Osteoblast (primary cell): Measurements from ENCODE around the gene TNFAIP2. TPM values are rescaled to one million over a fixed set of nuclear protein-coding genes. Genes with fewer than 3 reads are reported as not detected.
A peak's percentile ranks its signal among the peaks of the same experiment; 100 is the strongest.

Source experiments
- DNase-seq: peaks from one replicate; pipeline ENCODE4 v3.0.0; 2011; ENCODE audit warnings: low spot score, mixed read lengths; ENCODE audit not compliant: insufficient read length; ENCODE audit errors: missing footprints
- H2AFZ ChIP-seq: 2 replicates; pipeline ENCODE4 v1.6.0; 2011; ENCODE audit warnings: mild to moderate bottlenecking, low read length
- H3K27ac ChIP-seq: 2 replicates; pipeline ENCODE4 v1.5.1; 2011; ENCODE audit warnings: mild to moderate bottlenecking, low read depth, low read length, moderate library complexity
- H3K27me3 ChIP-seq: 2 replicates; pipeline ENCODE4 v1.6.0; 2012; ENCODE audit warnings: mild to moderate bottlenecking, control low read depth, inconsistent platforms, low read length, moderate library complexity; ENCODE audit not compliant: insufficient read depth
- H3K36me3 ChIP-seq: 2 replicates; pipeline ENCODE4 v1.5.1; 2011; ENCODE audit warnings: mild to moderate bottlenecking, low read length, control low read depth, moderate library complexity; ENCODE audit not compliant: insufficient read depth
- H3K4me1 ChIP-seq: 2 replicates; pipeline ENCODE4 v1.5.1; 2011; ENCODE audit warnings: mild to moderate bottlenecking, low read length, control low read depth, moderate library complexity; ENCODE audit not compliant: insufficient read depth
- H3K4me2 ChIP-seq: 2 replicates; pipeline ENCODE4 v1.6.0; 2011; ENCODE audit warnings: mild to moderate bottlenecking, low read length; ENCODE audit not compliant: insufficient read depth
- H3K4me3 ChIP-seq: fragments of 200-600 bp; sonication (generic); 3 replicates; pipeline ENCODE4 v1.5.1; 2012; ENCODE audit warnings: mild to moderate bottlenecking, low read length, inconsistent platforms; ENCODE audit not compliant: insufficient read depth
- H3K79me2 ChIP-seq: 2 replicates; pipeline ENCODE4 v1.6.0; 2012; ENCODE audit warnings: mild to moderate bottlenecking, low read length, control low read depth, inconsistent platforms; ENCODE audit not compliant: insufficient read depth
- H3K9me3 ChIP-seq: 2 replicates; pipeline ENCODE4 v1.5.1; 2011; ENCODE audit warnings: low read depth, low read length, control low read depth
- H4K20me1 ChIP-seq: 2 replicates; pipeline ENCODE4 v1.6.0; 2012; ENCODE audit warnings: mild to moderate bottlenecking, low read length, control low read depth; ENCODE audit not compliant: insufficient read depth
- total RNA-seq: library from RNA; depleted of rRNA; stranded (reverse); fragments of >200 nt; gene quantifications from 2 replicates; pipeline ENCODE4 v1.2.3, GENCODE V29; 2012
- TF ChIP-seq, protein P1 (sequence below): IDR thresholded peaks from 2 replicates; pipeline ENCODE4 v1.5.1; 2011; ENCODE audit warnings: mild to moderate bottlenecking, low read depth, low read length, moderate library complexity; ENCODE audit errors: extremely low read depth

TNFAIP2 gene
- total RNA-seq, 1 donor, result 60.1 TPM

GRCh38 chr14:103124501-103125001 lies 1.3 kb downstream of the TNFAIP2 start:
- Histone ChIP-seq H3K27me3 (no peaks in the 10 kb centered on the region), H3K79me2 (peaks cover 25% of the 10 kb centered on the region), H3K4me2 (peak overlapping the region; percentile 84), H3K9me3 (no peaks in the 10 kb centered on the region), H3K4me1 (peaks cover 43% of the 10 kb centered on the region), H2AFZ (no peak overlapping the region), H3K27ac (no peak overlapping the region), H4K20me1 (peaks cover 41% of the 10 kb centered on the region), H3K36me3 (peaks cover 5% of the 10 kb centered on the region), H3K4me3 (peak overlapping the region; percentile 75)
- DNase-seq, result peak; percentile 86
- TF ChIP-seq, protein P1, sequence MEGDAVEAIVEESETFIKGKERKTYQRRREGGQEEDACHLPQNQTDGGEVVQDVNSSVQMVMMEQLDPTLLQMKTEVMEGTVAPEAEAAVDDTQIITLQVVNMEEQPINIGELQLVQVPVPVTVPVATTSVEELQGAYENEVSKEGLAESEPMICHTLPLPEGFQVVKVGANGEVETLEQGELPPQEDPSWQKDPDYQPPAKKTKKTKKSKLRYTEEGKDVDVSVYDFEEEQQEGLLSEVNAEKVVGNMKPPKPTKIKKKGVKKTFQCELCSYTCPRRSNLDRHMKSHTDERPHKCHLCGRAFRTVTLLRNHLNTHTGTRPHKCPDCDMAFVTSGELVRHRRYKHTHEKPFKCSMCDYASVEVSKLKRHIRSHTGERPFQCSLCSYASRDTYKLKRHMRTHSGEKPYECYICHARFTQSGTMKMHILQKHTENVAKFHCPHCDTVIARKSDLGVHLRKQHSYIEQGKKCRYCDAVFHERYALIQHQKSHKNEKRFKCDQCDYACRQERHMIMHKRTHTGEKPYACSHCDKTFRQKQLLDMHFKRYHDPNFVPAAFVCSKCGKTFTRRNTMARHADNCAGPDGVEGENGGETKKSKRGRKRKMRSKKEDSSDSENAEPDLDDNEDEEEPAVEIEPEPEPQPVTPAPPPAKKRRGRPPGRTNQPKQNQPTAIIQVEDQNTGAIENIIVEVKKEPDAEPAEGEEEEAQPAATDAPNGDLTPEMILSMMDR, result no peak

GRCh38 chr14:103125098-103126070 lies 2.1 kb downstream of the TNFAIP2 start:
- H3K36me3 ChIP-seq, result peaks cover 7% of the 10 kb centered on the region
- no peak overlapping the region for H3K27ac ChIP-seq
- TF ChIP-seq, protein P1, result no peak
- H3K27me3 ChIP-seq, result no peaks in the 10 kb centered on the region
- peak; percentile 92 for DNase-seq
- H3K4me2 ChIP-seq, result no peak overlapping the region
- H3K4me3 ChIP-seq, result no peak overlapping the region
- H2AFZ ChIP-seq, result no peak overlapping the region
- H4K20me1 ChIP-seq, result peaks cover 45% of the 10 kb centered on the region
- peaks cover 49% of the 10 kb centered on the region for H3K4me1 ChIP-seq
- peaks cover 25% of the 10 kb centered on the region for H3K79me2 ChIP-seq
- no peaks in the 10 kb centered on the region for H3K9me3 ChIP-seq

DNA sequence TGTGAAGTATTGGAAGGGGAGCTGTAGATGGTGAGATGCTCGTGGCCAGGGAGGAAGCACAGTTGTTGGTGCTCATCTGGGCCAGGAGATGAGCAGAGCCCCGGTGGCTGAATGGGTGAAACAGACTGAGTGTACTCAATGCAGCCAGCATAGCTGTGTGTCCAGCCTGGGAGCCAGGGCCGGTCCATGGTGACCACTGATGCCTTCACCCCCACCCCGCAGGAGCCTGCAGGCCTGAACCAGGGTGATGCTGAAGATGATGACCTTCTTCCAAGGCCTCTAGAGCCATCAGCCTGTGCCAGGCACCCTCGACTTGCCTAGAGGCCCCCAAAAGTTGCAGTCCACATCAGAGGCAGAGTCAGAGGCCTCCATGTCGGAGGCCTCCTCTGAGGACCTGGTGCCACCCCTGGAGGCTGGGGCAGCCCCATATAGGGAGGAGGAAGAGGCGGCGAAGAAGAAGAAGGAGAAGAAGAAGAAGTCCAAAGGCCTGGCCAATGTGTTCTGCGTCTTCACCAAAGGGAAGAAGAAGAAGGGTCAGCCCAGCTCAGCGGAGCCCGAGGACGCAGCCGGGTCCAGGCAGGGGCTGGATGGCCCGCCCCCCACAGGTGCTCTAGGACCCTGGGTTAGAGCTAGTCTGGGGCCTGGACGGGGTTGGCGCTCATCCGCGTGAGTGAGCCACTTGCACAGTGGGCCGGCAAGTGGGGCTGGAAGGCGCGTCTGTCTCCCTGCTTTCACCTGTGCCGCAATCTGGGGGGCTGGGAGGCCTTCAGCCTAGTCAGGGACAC lies 3.0 kb downstream of the TNFAIP2 start:
- H2AFZ ChIP-seq, result no peak overlapping the region
- no peak overlapping the region for H3K4me2 ChIP-seq
- H3K4me1 ChIP-seq, result peaks cover 54% of the 10 kb centered on the region
- H4K20me1 ChIP-seq, result peaks cover 48% of the 10 kb centered on the region
- H3K36me3 ChIP-seq, result peaks cover 9% of the 10 kb centered on the region
- H3K4me3 ChIP-seq, result no peak overlapping the region
- no peaks in the 10 kb centered on the region for H3K27me3 ChIP-seq
- DNase-seq, result peak; percentile 93
- H3K27ac ChIP-seq, result no peak overlapping the region
- TF ChIP-seq, protein P1, result no peak
- H3K79me2 ChIP-seq, result peaks cover 25% of the 10 kb centered on the region
- H3K9me3 ChIP-seq, result no peaks in the 10 kb centered on the region
